Activated CD8-positive, alpha-beta memory T cell treated with anti-CD3 and anti-CD28 coated beads for 4 hours (primary cell): ENCODE results near the gene ILDR2.
A peak's percentile ranks its signal among the peaks of the same experiment; 100 is the strongest.
"Not testable (repeated sequence)": the region's sequence is repeated elsewhere in the genome, so short reads cannot be mapped to it uniquely, and the experiment has no call there.

Experiments used
- DNase-seq, 2 donors: peaks; one replicate each; pipeline ENCODE4 v3.0.0-alpha.2; 2020; ENCODE audit warnings: low read depth in 2 of 2

The ILDR2 gene

GRCh38 chr1:166888373-166889111 lies 86.8 kb downstream of the ILDR2 start:
- no peak for DNase-seq

- DNase-seq = no peak
Observed at GRCh38 chr1:166884971-166885370, 90.4 kb downstream of the ILDR2 start.

- no peak for DNase-seq
Observed at GRCh38 chr1:166884040-166884642, 91.2 kb downstream of the ILDR2 start.

GRCh38 chr1:166882893-166883292 lies 92.4 kb downstream of the ILDR2 start:
- DNase-seq = no peak

GRCh38 chr1:166878173-166878917 lies 97.0 kb downstream of the ILDR2 start:
- DNase-seq = not testable (repeated sequence)

- no peak for DNase-seq
Observed at GRCh38 chr1:166876540-166876838, 98.9 kb downstream of the ILDR2 start.

GRCh38 chr1:166875734-166876539 lies 99.4 kb downstream of the ILDR2 start, which contains the start of gene TADA1:
Gene TADA1 (minus strand): TSS chr1:166876264. CDS start chr1:166876233, 31 bp downstream.
- peak; percentile 96 to 98 for DNase-seq

GRCh38 chr1:166875302-166875733 lies 100.0 kb downstream of the ILDR2 start:
- DNase-seq = no peak

GRCh38 chr1:166874464-166874863 lies 100.9 kb downstream of the ILDR2 start:
- DNase-seq = no peak

- no peak for DNase-seq
Observed at GRCh38 chr1:166870584-166870983, 104.8 kb downstream of the ILDR2 start.

- no peak for DNase-seq
Observed at GRCh38 chr1:166869318-166870099, 105.8 kb downstream of the ILDR2 start.

- no peak for DNase-seq
Observed at GRCh38 chr1:166868639-166869038, 106.7 kb downstream of the ILDR2 start.

- DNase-seq = no peak
Observed at GRCh38 chr1:166865926-166866325, 109.4 kb downstream of the ILDR2 start.

GRCh38 chr1:166859597-166859996 lies 115.7 kb downstream of the ILDR2 start:
- DNase-seq = no peak

- DNase-seq = no peak
Observed at GRCh38 chr1:166858726-166859419, 116.5 kb downstream of the ILDR2 start.
